Stimulated activated CD8-positive, alpha-beta memory T cell treated with anti-CD3 and anti-CD28 coated beads, Interleukin-7, amount 100 ng/mL, for 1 hour (primary cell): ENCODE results near the gene DBH.

Experiments
- DNase-seq, 2 donors: peaks; one replicate each; pipeline ENCODE4 v3.0.0-alpha.2; 2020; ENCODE audit warnings: low read depth in 2 of 2

The DBH gene

GRCh38 chr9:133701321-133701980 lies 65.3 kb downstream of the DBH start:
- no peak for DNase-seq

GRCh38 chr9:133701981-133702797 lies 66.0 kb downstream of the DBH start:
- peak in 1 of 2 donors; percentile 27 for DNase-seq

- DNase-seq: no peak
Measured at GRCh38 chr9:133702798-133703590, 66.8 kb downstream of the DBH start.

GRCh38 chr9:133703591-133704399 lies 67.6 kb downstream of the DBH start:
- DNase-seq: no peak

GRCh38 chr9:133704711-133705181 lies 68.6 kb downstream of the DBH start:
- DNase-seq: no peak

GRCh38 chr9:133705576-133705975 lies 69.4 kb downstream of the DBH start:
- no peak for DNase-seq

GRCh38 chr9:133706307-133707050 lies 70.3 kb downstream of the DBH start:
- DNase-seq: no peak

GRCh38 chr9:133707065-133707762 lies 71.1 kb downstream of the DBH start:
- DNase-seq: no peak

GRCh38 chr9:133707763-133708245 lies 71.6 kb downstream of the DBH start:
- no peak for DNase-seq

GRCh38 chr9:133708246-133709014 lies 72.3 kb downstream of the DBH start:
- DNase-seq: no peak
